ENCODE measurements around the gene BLVRB.
"Not testable (repeated sequence)": the region's sequence is repeated elsewhere in the genome, so short reads cannot be mapped to it uniquely, and the experiment has no call there.

BLVRB gene

DNA sequence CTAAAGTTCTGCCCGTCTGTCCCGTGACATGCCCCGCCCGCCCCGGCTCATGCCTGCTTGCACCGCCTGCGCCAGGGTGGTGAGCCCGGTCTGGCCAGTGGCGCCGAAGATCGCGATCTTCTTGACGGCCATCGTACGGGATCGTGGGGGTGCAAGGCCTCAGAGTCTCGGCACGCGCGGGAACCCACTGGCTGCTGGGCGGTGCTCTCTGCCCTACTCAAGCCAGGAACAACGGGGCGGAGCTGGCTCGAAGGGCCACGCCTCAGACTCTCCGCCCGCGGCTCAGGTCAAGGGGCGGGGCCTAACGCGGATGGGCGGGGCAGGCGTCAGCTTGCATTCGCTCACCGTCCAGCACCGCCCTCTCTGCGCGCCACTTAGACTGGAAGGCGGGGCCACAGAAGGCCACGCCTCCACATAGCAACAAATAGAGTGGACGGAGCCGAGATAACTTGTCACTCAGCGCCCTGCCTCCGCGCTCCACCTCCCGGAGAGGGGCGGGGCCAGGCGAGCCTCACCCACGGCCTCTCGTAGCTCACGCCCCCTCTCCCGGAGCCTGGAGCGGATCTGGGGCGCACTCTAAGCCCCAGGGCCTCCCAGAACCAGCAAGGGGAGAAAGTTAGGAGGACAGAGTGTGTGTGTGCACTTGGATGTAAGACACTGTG, at the start of gene BLVRB:
Gene BLVRB, minus strand, starts transcription at position 189 of the 662 bp plus-strand sequence. Its CDS starts 57 bp downstream, at position 132.
- DNase-seq, result peak; percentile 99

- DNase-seq, result no peak
Observed at GRCh38 chr19:40513741-40514315, 48.3 kb upstream of the BLVRB start.

GRCh38 chr19:40513345-40513678, 47.8 kb upstream of the BLVRB start:
- DNase-seq, result no peak

- no peak for DNase-seq
Observed at GRCh38 chr19:40512473-40513344, 47.2 kb upstream of the BLVRB start.

DNA sequence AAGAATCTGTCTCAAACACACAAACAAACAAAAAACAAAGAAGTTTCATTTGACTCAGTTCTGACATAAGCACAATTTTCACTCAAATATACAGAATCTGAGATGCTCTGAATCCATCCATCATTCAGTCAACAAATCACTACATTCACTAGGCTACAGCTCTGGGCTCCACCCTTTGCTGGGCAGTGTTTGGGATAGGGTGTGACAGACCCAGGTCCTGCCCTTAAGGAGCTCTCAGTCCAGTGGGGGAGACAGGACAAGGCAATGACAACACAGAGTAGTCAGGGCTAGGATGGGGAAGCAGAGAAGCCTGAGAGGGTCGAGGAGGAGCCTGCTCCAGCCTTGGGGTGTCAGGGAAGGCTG, 46.5 kb upstream of the BLVRB start:
- DNase-seq, result no peak

DNA sequence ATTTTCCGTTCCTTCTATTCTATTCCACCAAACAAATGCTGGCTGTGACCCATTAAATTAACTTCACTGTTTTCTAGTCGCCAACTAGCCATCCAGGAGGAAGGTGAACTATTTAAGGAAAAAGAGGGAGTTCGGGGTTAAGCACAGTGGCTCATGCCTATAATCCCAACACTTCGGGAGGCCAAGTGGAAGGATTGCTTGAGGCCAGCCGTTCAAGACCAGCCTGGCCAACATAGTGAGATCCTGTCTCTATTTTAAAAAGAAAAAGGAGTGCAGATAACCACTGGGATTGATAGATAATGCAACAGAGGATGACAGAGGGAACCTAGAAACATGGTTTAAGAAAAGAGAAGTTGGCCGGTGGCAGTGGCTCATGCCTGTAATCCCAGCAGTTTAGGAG, 45.9 kb upstream of the BLVRB start:
- DNase-seq, result no peak

- DNase-seq, result no peak
Observed at GRCh38 chr19:40510526-40511115, 45.1 kb upstream of the BLVRB start.

- no peak for DNase-seq
Observed at GRCh38 chr19:40508739-40509260, 43.3 kb upstream of the BLVRB start.

- no peak for DNase-seq
Observed at GRCh38 chr19:40507892-40508291, 42.3 kb upstream of the BLVRB start.

- DNase-seq, result no peak
Observed at GRCh38 chr19:40506099-40506498, 40.6 kb upstream of the BLVRB start.

DNA sequence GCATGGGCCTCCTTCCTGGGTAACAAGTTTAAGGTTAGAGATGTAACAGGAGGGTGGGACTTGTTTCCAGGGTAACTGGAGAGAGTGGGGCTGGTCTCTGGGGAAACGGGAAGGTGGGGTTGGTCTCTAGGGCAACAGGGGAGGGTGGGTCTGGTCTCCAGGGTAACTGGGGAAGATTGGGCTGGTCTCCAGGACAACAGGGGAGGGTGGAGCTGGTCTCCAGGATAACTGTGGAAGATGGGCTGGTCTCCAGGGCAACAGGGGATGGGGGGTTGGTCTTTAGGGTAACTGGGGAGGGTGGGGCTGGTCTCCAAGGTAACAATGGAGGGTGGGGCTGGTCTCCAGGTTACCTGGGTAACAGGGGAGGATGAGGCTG, 37.8 kb upstream of the BLVRB start:
- no peak for DNase-seq

- no peak for DNase-seq
Observed at GRCh38 chr19:40502647-40503319, 37.2 kb upstream of the BLVRB start.

GRCh38 chr19:40502081-40502480, 36.5 kb upstream of the BLVRB start:
- DNase-seq, result no peak

GRCh38 chr19:40501599-40501998, 36.1 kb upstream of the BLVRB start:
- no peak for DNase-seq

DNA sequence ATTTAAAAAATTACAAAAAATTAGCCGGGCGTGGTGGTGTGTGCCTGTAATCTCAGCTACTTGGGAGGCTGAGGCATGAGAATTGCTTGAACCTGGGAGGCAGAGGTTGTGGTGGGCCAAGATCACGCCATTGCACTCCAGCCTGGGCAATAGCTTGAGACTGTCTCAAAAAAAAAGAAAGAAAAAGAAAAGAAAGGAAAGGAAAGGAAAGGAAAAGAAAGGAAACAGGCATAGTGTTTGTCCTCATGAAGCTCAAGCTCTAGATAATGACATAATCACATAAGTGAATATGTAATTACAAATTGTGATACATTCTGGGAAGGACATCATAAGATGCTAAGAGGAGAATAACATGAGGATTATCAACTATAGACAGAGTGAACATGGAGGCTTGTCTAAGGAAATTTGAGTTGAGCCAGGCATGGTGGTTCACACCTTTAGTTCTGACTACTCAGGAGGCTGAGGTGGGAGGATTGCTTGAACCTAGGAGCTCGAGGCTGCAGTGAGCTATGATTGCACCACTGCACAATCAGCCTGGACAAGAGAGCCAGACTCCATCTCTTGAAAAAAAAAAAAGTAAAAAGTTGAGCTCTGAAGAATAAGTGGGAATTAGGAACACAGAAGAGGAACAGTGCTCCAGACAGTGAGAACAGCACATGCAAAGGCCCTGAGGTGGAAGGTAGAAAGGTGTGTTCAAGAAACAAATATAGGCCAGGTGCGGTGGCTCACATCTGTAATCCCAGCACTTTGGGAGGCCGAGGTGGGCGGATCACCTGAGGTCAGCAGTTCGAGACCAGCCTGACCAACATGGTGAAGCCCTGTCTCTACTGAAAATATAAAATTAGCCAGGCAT, 35.4 kb upstream of the BLVRB start:
- DNase-seq, result not testable (repeated sequence)

DNA sequence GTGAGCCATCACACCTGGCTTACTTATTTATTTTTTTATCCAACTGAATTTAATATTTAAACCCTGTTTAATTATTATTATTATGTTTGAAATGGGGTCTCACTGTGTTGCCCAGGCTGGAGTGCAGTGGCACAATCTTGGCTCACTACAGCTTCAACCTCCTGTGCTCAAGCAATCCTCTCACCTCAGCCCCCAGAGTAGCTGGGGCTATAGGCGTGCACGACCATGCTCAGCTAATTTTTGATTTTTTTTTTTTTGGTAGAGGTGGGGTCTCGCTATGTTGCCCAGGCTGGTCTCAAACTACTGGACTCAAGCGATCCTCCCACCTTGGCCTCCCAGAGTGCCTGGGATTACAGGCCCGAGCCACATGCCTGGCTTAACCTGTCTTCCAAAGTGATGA, 33.8 kb upstream of the BLVRB start:
- no peak for DNase-seq

GRCh38 chr19:40497214-40497613, 31.7 kb upstream of the BLVRB start:
- DNase-seq, result no peak

- DNase-seq, result no peak
Observed at GRCh38 chr19:40494191-40494838, 28.8 kb upstream of the BLVRB start.

DNA sequence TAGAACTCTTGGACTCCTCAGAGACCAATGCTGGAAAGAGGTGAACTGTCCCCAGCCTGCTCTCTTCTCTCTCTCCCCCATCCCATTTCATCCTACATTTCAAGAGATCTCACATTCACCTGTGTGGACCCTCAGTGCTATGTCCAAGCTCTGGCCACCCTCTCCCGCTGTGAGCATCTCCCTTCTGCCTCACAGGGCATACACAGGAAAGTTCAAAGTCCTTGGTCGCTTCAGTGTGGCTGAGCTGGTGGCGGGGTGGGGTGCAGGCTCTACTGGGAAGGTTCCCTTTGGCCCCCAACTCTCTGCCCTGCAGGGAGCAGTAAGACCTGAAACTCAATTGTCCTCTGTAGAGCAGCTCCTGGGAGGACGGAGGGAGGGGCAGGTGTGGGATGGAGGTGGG, 28.2 kb upstream of the BLVRB start:
- no peak for DNase-seq

GRCh38 chr19:40492274-40492673, 26.7 kb upstream of the BLVRB start:
- no peak for DNase-seq

DNA sequence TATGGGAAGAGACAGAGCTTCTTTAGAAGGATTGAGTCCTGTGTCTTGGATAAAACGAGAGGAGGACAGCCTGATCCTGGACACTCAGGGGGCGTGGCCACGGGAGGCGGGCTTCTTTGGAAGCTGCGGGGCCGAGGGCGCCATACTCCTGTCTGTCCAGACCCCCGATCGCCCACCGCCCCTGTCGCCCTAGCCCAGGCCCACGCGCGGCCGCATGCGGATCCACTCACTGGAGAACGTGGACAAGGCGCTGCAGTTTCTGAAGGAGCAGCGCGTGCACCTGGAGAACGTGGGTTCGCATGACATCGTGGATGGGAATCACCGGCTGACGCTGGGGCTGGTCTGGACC, 24.3 kb upstream of the BLVRB start:
- DNase-seq, result no peak

DNA sequence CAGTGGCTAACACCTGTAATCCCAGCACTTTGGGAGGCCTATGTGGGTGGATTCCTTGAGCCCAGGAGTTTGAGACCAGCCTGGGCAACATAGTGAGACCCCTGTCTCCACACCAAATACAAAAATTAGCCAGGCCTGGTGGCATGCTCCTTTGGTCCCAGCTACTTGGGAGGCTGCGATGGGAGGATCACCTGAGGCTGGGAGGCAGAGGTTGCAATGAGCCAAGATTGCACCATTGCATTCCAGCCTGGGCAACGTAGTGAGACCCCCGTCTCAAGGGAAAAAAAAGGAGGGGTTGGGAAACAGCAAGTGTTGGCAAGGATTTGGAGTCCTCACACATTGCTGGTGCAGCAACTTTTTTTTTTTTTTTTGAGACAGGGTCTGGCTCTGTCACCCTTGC, 20.5 kb upstream of the BLVRB start:
- no peak for DNase-seq

All from stimulated activated CD4-positive, alpha-beta T cell treated with anti-CD3 and anti-CD28 coated beads, Interleukin-1b, Interleukin-23, amount 100 ng/mL, for 48 hours (primary cell).